ENCODE results near the gene PHF3.
"Not testable (repeated sequence)": the region's sequence is repeated elsewhere in the genome, so short reads cannot be mapped to it uniquely, and the experiment has no call there.

Gene PHF3

DNA sequence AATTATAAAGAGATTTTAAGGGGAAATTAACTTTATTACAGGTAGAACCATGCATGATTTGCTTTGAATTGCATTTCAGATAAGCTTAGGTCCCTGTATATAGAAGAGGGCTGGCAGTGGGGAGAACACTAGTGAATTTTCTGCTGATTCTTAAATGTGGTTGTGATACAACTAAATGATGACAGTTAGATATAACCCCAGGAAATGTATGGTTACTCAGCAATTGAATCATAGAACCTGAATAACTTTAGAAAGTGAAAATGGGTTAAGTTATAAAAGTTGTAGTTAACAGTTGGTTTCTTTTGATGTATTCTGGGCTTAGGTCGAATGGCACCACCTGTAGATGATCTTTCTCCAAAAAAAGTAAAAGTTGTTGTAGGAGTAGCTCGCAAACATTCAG, 70.1 kb downstream of the PHF3 start:
- intact Hi-C loops (cut with DNase I) = no loop called here
- DNase-seq = no peak

DNA sequence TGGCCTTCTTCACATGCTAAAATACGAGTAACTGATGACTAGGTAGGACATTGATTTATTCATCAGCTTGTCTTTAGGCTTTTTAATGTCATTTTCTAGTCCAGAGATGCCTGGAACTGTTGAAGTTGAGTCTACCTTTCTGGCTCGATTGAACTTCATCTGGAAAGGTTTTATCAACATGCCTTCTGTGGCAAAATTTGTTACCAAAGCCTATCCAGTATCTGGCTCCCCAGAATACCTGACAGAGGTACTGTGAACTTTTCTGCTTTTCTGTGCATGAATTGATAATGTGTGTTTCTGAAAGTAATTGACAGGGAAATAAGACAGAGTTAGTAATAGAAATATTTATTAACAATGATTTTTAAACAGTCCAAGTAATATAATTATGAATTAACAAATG, 71.0 kb downstream of the PHF3 start:
- intact Hi-C loops (cut with DNase I) = no loop called here
- no peak for DNase-seq

DNA sequence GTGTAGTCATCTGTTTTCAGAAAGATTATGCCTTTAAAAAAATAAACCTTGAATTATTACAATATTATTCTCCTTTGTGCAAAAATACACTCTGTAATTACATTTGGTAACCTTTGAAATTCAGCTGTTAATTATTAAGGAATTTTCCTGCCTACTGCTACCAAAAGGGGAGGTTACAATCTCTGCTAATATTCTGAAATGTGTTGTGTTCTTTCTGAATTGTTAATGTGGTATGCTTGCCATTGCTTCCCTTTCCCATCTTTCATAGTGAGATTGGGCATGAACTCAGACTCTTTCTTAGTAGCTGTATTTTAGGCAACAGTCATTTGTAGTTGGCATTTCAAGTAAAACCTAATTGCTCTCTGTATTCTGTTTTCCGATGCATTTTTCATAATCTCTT, 73.0 kb downstream of the PHF3 start:
- intact Hi-C loops (cut with DNase I) = no loop called here
- DNase-seq = no peak

DNA sequence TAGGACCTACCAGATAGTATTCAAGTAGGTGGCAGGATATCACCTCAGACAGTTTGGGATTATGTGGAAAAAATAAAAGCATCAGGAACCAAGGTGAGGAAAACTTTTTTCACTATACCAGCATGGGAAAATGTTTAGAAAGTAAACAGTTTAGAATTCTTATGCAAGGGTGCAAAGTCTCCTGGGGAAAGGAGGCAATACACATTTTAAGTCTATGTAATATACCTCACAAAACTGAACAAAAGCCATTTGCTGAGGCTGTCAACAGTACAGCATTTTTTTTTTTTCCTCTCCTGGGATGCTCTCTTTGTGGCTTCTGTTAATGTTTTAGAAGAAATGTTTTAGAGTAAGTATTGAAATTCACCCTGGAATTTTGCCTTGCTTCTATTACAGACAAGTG, 73.5 kb downstream of the PHF3 start:
- intact Hi-C loops (cut with DNase I) = no loop called here

DNA sequence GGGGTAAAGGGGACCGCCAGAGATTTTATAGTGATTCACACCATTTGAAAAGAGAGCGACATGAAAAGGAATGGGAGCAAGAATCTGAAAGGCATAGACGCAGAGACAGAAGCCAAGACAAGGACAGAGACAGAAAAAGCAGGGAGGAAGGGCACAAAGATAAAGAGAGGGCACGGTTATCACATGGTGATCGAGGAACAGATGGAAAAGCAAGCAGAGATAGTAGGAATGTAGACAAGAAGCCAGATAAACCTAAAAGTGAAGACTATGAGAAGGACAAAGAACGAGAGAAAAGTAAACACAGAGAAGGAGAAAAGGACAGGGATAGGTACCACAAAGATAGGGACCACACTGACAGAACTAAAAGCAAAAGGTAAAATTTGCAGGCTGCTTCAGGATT, 77.7 kb downstream of the PHF3 start:
- intact Hi-C loops (cut with DNase I) = no loop called here
- no peak for DNase-seq

More for the DNA sequence above, 73.5 kb downstream of the PHF3 start:
- no peak for DNase-seq

DNA sequence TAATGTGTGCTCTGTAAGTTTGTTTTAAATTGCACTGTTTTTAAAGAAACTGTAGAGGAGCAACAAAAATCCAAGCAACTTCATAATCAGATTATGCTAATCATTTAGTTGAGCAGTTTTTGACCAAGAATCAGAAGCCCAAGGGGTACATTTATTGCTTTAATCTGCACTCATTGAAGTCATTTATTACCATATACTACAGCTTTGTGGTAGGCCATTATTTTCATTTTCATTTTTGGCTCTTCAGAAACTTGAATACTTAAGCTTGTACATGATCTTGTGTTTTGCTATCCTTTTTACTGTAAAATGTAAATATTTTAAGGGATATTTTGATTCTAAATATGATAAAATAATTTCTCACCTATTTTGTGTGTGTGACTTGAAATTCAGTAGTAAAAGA, 78.5 kb downstream of the PHF3 start:
- no peak for DNase-seq
- intact Hi-C loops (cut with DNase I) = no loop called here

DNA sequence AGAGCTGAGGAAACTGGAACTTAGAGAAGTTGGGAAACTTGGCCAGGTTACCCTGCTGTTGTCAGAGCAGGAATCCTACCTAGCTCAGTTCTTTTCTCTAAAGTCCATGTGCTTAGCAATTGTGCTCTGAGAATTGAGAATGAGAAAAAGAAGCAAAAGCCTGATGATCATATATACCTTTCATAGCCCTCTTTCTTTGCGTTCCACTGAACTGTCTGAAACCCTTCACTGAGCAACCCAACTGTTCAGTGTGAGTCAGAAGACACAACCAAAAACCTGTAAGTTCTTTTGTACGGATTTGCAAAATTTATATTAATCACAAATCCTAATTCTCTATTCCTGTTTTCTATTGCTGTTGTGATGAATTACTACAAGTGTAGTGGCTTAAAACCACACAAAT, 80.6 kb downstream of the PHF3 start:
- DNase-seq = no peak
- intact Hi-C loops (cut with DNase I) = no loop called here

DNA sequence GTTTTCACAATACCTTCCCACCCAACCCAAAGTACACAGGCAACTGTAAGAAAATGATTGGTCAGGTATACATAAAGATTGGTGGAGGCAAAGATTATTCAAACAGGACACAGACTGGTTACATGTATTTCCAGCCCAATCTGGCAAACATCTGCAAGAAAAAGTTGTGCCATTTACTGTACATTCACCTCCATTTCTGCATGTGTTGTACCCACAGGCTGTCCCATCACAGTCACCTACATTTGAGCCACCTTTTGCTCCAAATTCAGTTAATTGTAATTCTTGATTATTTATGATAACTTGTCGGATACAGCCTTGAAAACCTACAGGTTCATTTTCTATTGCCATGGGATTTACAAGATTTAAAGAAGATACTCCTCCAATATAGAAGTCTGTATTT, 85.6 kb downstream of the PHF3 start:
- no peak for DNase-seq
- intact Hi-C loops (cut with DNase I) = no loop called here

DNA sequence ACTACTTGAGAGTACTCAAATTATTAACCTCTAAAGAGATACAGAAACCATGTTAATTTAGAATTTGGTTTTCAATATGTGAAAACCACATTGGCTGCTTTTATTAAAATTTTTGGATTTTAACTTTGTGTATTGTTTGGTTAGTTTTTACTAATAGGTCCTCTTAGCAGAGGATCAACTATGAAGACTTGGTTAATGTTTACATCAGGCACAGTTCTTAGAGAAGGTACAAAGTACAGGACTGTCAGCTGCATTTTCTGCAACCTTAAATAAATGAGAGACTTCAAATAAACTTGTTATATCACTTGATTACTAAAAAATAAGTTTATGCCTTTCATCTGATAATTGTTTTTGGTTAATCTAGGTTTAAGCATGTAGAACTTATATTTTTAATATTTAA, 89.1 kb downstream of the PHF3 start:
- intact Hi-C loops (cut with DNase I) = no loop called here

DNA sequence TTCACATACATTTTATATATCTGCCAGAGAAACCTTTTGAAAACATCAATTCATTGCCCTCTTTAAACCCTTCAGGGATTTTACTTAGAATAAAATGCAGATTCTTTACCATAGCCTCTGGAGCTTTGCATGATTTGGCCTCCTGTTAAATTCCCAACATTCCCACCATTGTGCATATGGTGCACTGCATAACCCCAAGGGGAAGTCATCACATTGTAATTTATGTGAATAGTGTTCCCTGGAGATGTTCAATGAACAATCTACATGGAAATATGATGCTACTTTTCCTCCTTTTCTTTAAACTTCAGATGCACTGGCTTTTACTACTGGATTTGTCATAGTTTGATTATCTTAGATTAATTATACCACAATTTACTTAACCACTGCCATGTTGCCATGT, 94.7 kb downstream of the PHF3 start:
- no peak for DNase-seq

More for the DNA sequence above, 89.1 kb downstream of the PHF3 start:
- no peak for DNase-seq

DNA sequence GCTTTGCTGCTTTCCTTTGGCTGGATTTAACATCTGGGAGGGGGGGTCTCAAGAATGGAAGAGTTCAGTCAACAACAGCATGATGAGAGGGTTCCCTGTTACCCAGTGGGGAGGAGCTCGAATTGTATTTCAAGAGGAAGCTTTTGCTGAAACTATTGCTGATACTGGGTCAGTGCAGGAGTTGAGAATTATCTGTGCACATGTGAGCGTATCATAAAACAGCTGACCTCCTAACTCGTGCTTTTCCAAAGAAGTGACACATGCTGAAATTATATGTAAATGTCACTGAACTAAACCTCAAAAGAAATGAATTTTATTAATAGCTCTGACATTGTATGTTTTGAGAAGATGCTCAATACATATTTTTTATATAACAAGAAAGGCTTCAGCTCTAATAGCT, 96.3 kb downstream of the PHF3 start:
- intact Hi-C loops (cut with DNase I) = no loop called here
- DNase-seq = no peak

More for the DNA sequence above, 94.7 kb downstream of the PHF3 start:
- intact Hi-C loops (cut with DNase I) = no loop called here

DNA sequence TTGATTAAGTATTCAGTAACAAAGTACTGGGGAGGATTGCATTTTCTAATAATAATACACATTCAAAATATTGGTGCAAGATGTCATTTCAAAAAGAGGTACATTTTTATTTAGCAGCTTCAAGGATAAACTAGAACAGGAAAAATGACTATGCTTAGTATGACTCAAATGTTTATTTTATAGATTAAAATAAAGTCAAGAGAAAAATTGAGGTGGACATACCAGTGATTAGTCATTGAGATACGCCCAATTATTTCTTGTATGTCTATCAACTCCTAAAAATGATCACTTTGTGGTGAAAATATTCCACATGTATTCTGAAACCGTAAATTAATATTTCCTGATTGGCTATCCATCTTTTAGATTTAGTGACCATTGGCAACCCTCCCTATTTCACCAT, 96.7 kb downstream of the PHF3 start:
- DNase-seq = no peak
- intact Hi-C loops (cut with DNase I) = no loop called here

DNA sequence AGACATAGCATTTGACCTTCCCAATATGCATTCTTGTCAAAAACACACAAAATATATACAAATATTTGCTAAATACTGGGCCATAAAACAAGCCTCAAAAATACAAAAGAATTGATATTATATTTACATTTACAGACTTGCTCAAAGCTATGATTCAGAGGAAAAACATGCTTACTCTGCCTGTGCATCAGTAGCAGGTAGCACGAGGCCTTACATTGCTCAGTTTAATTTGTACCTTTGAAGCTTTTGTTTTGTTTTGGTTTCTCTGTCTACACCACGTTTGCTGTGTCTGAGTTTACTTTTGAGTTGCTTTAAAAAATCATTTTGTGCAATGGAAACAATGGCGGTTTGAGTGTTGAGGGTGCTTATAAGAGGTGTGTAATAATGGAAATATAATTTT, 99.3 kb downstream of the PHF3 start:
- DNase-seq = no peak
- intact Hi-C loops (cut with DNase I) = no loop called here

DNA sequence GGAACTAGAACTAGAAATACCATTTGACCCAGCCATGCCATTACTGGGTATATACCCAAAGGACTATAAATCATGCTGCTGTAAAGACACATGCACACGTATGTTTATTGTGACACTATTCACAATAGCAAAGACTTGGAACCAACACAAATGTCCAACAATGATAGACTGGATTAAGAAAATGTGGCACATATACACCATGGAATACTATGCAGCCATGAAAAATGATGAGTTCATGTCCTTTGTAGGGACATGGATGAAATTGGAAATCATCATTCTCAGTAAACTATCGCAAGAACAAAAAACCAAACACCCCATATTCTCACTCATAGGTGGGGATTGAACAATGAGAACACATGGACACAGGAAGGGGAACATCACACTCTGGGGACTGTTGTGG, 102.6 kb downstream of the PHF3 start:
- intact Hi-C loops (cut with DNase I); DNase-seq: not testable (repeated sequence)

DNA sequence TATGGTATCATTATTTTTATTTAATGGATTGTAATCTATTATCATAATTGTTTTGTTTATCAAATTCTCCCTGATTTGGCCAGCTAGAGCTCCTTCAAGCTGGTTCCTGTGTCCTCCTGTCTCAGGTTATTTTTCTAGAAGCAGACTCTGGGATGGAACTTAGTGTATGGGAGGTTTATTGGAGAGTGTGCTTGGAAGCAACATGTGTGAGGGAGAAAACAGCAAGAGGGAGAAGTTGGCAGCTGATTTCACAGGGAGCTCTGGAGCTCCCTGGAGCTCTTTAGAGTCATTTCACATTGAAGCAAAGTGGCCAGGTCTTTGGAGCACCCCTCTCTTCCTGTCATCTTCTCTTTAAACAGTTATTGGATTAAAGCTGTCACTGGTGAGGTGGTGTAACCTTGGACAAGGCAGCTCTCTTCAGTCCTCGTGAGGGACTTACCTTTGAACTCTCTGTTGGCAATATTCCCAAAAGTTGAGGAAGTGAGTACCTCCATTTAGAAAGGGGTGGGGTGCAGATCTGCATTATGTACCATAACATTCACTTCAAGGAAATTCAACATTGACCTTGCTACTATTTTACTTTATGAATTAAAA, 103.6 kb downstream of the PHF3 start:
- intact Hi-C loops (cut with DNase I) = no loop called here
- DNase-seq = no peak

DNA sequence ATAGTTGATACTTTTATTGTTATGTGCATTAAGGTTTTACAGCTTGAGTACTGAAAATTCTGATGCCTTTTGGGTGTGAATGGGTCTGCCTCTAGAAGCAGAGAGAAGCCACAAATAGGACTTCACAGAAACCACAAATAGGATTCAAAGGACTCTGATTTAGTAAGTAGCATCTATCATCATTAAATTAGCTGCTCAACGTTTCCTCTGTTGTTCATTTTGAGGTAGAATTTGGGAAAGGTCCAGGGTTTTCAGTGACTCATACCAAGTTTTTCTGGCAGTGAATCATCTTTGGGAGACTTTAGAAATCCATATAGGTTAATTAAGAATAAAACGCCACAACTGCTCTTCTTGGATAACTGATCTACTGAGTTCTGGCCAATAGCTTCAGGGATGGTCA, 105.1 kb downstream of the PHF3 start:
- no peak for DNase-seq
- intact Hi-C loops (cut with DNase I) = no loop called here

DNA sequence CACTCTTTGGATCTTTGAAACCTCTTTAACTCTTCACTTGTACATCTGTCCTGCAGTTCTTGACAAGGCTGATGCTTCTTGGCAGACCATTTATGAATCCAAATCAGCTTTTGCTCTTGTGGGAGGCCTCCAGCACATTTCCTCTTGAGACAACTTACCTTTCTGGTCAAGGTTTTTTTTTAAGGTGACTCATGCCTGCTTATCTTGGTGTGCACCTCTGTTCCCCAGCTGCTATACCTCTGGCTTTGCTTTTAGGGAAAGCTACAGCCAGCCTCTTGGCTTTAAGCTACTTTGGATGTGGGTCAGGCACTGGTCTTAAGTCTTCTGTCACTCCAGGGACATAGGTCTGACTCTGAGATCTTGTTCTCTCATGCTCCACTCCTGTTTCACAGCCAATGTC, 106.5 kb downstream of the PHF3 start:
- DNase-seq = no peak
- intact Hi-C loops (cut with DNase I) = no loop called here

DNA sequence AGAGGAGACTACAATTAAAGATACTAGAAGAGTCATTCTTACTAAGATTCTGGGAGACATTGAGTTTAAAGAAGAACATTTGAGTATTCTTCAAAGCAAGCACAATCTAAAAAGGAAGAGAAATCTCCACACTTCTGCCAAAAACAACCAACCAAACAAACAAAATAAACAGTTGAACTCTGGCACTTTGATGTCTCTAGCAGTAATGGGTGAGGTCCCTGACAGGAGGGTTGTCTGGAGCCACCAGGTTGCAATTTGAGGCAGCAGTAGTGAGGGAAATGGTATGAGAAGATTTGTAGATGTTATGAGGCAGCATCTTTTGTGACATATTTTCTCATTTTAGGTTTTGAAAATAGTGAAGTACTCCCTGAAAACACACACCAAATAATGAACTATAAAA, 108.1 kb downstream of the PHF3 start:
- intact Hi-C loops (cut with DNase I) = no loop called here
- no peak for DNase-seq

DNA sequence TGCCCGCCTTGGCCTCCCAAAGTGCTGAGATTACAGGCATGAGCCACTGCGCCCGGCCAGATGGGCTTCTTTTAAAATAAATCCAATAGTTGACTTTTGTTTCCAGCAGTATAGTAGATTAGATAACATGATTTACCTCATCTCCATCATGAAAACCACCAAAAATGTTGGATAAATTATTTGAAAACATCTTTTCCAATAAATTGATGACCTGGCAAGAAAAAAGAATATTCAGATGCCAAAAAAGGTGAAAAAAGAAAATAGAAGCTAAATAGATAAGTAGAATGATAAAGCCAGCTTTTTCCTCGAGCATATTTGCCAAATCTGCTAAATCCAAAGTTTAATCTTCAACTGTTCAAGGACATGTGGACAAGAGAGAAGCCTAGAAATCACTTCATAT, 109.2 kb downstream of the PHF3 start:
- no peak for DNase-seq
- intact Hi-C loops (cut with DNase I) = no loop called here

DNA sequence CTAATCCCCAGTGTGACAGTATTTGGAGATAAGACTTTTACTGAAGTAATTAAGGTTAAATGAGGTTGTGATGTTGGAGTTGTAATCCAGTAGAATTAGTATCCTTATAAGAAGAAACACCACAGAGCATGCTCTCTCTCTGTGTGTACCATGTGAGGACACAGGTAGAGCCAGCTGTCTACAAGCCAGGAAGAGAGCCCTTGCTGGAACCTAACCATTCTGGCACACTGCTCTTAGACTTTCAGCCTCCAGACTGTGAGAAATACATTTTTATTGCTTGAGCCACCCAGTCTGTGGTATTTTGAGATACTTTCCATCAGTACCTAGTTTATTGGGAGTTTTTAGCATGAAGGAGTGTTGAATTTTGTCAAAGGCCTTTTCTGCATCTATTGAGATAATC, 110.2 kb downstream of the PHF3 start:
- DNase-seq = no peak
- intact Hi-C loops (cut with DNase I) = no loop called here

DNA sequence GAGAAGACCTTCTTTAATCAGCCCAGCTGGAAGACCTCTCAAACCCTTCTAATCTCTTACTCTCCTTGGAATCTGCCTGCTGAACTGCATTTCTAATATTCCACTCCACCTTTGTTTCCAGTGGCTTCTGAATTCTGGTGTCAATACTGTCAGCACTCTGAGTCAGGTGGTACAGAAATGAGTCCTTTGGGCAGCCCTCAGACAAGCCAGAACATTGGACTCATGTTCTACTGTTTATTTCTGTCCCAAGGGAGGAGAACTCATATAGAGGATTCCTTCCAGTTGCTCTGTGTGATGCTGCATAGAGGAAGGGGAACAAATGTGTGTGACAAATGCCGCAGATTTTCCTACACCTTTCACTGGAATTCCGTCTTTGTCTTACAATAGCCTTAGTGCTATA, 114.8 kb downstream of the PHF3 start:
- DNase-seq = no peak
- intact Hi-C loops (cut with DNase I) = no loop called here

DNA sequence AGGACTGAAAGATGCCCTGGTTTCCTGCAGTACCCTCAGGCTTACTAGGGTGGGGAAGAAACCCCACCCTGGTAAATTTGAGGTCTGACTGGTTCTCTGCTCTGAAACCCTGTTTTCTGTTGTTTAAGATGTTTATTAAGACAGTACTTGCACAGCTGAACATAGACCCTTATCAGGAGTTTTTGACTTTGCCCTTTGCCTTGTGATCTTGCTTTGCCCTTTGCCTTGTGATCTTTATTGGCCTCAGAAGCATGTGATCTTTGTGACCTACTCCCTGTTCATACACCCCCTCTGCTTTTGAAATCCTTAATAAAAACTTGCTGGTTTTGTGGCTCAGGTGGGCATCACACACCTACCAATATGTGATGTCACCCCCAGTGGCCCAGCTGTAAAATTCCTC, 121.7 kb downstream of the PHF3 start:
- DNase-seq; intact Hi-C loops (cut with DNase I): not testable (repeated sequence)

DNA sequence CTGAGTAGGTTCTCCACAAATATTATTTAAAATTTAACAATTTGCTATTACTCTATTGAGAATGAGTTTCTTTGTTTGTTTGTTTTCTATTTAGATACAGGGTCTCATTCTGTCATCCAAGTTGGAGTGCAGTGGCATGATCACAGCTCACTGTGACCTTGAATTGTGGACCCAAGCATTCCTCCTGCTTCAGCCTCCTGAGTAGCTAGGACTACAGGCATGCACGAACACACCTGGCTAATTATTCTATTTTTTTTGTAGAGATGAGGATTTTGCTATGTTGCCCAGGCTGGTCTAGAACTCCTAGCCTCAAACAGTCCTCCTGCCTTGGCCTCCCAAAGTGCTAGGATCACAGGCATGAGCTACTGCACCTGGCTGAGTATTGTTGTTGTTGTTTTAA, 122.2 kb downstream of the PHF3 start:
- DNase-seq = no peak
- intact Hi-C loops (cut with DNase I) = no loop called here

All from posterior cingulate gyrus (tissue), 11 donors.